GM18511 (cell line): ENCODE measurements around the gene EYA2.

ENCODE experiments used
- ATAC-seq: cut with Tn5 transposase; IDR thresholded peaks from one replicate; pipeline ENCODE4 v1.9.1; 2021; ENCODE audit warnings: mild to moderate bottlenecking, moderate library complexity; ENCODE audit not compliant: unreplicated experiment

The EYA2 gene

GRCh38 chr20:46975976-46976375 is 81.3 kb downstream of the EYA2 start:
- no peak for ATAC-seq

- ATAC-seq = no peak
Observed at GRCh38 chr20:46977204-46977603, 82.6 kb downstream of the EYA2 start.

GRCh38 chr20:46977909-46978588 is 83.4 kb downstream of the EYA2 start:
- ATAC-seq = no peak

GRCh38 chr20:46978951-46979491 is 84.4 kb downstream of the EYA2 start:
- ATAC-seq = no peak

- no peak for ATAC-seq
Observed at GRCh38 chr20:46979603-46980241, 85.1 kb downstream of the EYA2 start.

- ATAC-seq = no peak
Observed at GRCh38 chr20:46981184-46981583, 86.5 kb downstream of the EYA2 start.

- ATAC-seq = no peak
Observed at GRCh38 chr20:46983466-46983865, 88.8 kb downstream of the EYA2 start.

- no peak for ATAC-seq
Observed at GRCh38 chr20:46984405-46984804, 89.8 kb downstream of the EYA2 start.

- no peak for ATAC-seq
Observed at GRCh38 chr20:46985250-46985649, 90.6 kb downstream of the EYA2 start.

- ATAC-seq = no peak
Observed at GRCh38 chr20:46985671-46986070, 91.0 kb downstream of the EYA2 start.

GRCh38 chr20:46987001-46987400 is 92.4 kb downstream of the EYA2 start:
- no peak for ATAC-seq

GRCh38 chr20:46990017-46990595 is 95.5 kb downstream of the EYA2 start:
- no peak for ATAC-seq

GRCh38 chr20:46990596-46991104 is 96.0 kb downstream of the EYA2 start:
- ATAC-seq = no peak

- ATAC-seq = no peak
Observed at GRCh38 chr20:46991168-46991567, 96.5 kb downstream of the EYA2 start.

GRCh38 chr20:46991880-46992639 is 97.4 kb downstream of the EYA2 start:
- no peak for ATAC-seq

- ATAC-seq = no peak
Observed at GRCh38 chr20:46992640-46993035, 98.0 kb downstream of the EYA2 start.

GRCh38 chr20:46993465-46994095 is 98.9 kb downstream of the EYA2 start:
- no peak for ATAC-seq

GRCh38 chr20:46994341-46994740 is 99.7 kb downstream of the EYA2 start:
- ATAC-seq = peak; percentile 96

GRCh38 chr20:46995561-46996142 is 101.0 kb downstream of the EYA2 start:
- no peak for ATAC-seq

- ATAC-seq = no peak
Observed at GRCh38 chr20:46997187-46997586, 102.5 kb downstream of the EYA2 start.
